CMK (cell line): Measurements from ENCODE around the gene EXOSC3.
"Not testable (repeated sequence)": the region's sequence is repeated elsewhere in the genome, so short reads cannot be mapped to it uniquely, and the experiment has no call there.

Source experiments
- DNase-seq: peaks from one replicate; pipeline ENCODE4 v3.0.0-alpha.2; 2010; ENCODE audit warnings: low read depth

Gene EXOSC3

GRCh38 chr9:37775216-37775919 is 9.5 kb downstream of the EXOSC3 start:
- no peak for DNase-seq

- DNase-seq, result no peak
Measured at GRCh38 chr9:37769995-37770394, 14.9 kb downstream of the EXOSC3 start.

- no peak for DNase-seq
Measured at GRCh38 chr9:37769306-37769705, 15.6 kb downstream of the EXOSC3 start.

DNA sequence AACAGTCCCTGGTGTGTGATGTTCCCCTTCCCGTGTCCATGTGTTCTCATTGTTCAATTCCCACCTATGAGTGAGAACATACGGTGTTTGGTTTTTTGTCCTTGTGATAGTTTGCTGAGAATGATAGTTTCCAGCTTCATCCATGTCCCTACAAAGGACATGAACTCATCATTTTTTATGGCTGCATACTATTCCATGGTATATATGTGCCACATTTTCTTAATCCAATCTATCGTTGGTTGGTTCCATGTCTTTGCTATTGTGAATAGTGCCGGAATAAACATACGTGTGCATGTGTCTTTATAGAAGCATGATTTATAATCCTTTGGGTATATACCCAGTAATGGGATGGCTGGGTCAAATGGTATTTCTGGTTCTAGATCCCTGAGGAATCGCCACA is 19.6 kb downstream of the EXOSC3 start:
- not testable (repeated sequence) for DNase-seq

DNA sequence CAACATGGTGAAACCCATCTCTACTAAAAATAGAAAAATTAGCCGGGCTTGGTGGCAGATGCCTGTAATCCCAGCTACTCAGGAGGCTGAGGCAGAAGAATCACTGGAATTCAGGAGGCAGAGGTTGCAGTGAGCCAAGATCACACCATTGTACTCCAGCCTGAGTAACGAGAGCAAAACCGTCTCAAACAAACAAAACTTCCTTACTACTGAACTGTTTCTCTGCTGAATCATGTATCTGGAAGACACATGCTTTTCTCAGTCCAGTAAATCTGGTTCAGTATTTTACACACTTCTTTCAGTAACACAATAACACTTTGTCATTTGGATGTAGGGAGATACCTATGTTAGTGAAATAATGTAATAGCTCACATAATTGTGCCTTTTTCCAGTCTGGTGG is 23.4 kb downstream of the EXOSC3 start:
- DNase-seq, result no peak

DNA sequence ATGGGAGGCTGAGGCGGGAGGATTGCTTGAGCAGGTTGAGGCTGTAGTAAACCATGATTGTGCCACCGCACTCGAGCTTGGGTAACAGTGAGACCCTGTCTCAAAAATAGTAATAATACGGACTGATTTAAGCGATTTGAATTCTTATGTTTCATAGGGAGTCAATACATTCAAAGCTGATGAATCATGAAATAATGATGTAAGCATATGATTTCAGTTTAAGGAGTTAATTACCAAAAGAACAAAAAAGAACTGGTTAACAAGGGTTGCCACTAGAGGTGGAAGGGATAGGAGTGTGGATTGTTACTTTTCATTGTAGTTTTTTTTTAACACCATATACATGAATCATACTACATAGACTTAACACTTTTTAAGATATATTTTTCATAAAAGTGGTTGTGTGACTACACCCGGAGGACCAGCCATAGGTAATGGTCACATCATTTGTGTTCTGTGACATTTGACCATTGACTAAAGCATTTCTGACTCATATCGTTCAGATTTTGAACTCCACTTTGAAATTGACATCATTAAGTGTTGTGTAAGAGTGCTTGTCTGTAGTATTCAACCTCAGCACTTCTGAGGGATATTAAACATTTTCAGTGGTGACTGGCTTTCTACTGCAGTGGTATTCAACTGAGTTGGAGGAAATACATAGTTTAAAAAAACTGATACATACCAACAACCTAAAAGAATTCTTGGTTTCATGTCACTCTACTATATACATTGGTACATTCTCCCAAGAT is 24.3 kb downstream of the EXOSC3 start:
- no peak for DNase-seq

DNA sequence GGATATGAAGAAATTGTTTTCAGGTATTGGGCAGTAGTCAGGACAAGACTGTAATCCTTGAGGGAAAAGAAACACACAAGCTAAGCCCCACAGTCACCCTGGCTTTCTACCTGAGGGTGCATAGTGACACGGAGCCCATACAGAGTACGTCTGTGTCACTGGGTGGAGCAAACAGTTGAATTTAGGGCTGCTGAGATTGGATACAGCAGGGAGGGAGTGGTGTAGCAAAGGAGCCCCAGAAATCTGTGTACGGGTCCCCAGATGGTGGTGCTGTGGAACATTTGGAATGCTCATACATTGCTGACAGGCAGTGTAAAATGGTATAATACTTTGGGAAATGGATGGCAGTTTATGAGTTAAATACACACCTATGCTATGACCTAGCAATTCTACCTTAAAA is 26.1 kb downstream of the EXOSC3 start:
- DNase-seq, result no peak

- peak; percentile 65 for DNase-seq
Measured at GRCh38 chr9:37753489-37754190, 31.2 kb downstream of the EXOSC3 start, which contains the start of gene TRMT10B. Gene TRMT10B, plus strand, starts transcription at chr9:37753805. Its CDS starts 8,127 bp downstream, at chr9:37761932.

- DNase-seq, result no peak
Measured at GRCh38 chr9:37752642-37753488, 32.0 kb downstream of the EXOSC3 start.

DNA sequence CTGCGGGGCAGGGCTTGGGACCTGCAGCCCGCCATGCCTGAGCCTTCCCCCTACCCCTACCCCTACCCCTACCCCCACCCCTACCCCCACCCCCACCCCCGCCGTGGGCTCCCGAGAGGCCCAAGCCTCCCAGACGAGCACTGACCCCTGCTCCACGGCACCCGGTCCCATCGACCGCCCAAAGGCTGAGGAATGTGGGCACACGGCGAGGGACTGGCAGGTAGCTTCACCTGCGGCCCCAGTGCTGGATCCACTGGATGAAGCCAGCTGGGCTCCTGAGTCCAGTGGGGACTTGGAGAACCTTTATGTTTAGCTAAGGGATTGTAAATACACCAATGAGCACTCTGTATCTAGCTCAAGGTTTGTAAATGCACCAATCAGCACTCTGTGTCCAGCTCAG is 32.8 kb downstream of the EXOSC3 start:
- not testable (repeated sequence) for DNase-seq

GRCh38 chr9:37751704-37752103 is 33.2 kb downstream of the EXOSC3 start:
- not testable (repeated sequence) for DNase-seq

DNA sequence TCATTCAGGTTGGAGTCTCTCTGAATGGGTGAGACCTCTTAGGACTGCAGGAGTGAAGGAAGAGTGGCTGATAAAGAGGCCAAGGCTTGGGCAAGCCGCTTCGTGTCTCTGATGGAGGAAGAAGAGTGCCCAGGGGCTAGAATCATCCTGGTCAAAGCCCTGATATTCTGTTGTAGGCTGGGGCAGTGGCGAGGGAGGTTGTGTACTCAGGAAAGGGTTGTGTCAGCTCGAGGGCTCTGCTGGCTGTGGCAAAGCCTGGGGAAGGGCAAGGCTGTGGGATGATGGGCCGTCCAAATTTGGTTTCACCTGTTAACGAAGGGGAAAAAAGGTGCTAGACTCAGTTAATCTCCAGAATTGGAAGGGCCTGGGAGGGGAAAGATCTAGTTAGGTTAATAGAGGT is 33.7 kb downstream of the EXOSC3 start:
- no peak for DNase-seq

- no peak for DNase-seq
Measured at GRCh38 chr9:37749129-37749528, 35.7 kb downstream of the EXOSC3 start.

- DNase-seq, result peak; percentile 29
Measured at GRCh38 chr9:37747271-37747753, 37.6 kb downstream of the EXOSC3 start.

GRCh38 chr9:37746448-37747270 is 38.2 kb downstream of the EXOSC3 start:
- DNase-seq, result no peak

GRCh38 chr9:37745970-37746369 is 38.9 kb downstream of the EXOSC3 start:
- DNase-seq, result no peak

- no peak for DNase-seq
Measured at GRCh38 chr9:37740631-37741328, 44.1 kb downstream of the EXOSC3 start.

- DNase-seq, result no peak
Measured at GRCh38 chr9:37740128-37740527, 44.7 kb downstream of the EXOSC3 start.

DNA sequence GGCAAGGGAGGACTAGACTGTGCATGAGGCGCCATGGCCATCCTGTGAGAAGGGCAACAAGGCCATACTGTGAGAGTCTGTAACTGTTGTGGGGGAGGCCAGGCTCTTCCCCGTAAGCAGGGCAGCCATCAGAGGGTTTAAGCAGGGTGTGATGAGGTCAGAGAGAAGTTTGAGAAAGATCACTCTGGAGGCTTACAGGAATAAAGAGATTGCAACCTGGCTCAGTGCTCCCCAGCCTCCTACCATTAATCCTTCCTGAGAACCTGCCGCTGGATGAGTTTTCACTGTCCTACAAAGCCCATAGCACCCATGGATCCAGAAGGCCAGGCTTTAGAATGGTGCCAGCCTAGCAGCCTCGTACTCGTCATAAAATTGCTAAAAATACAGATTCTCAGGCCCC is 45.6 kb downstream of the EXOSC3 start:
- DNase-seq, result no peak

DNA sequence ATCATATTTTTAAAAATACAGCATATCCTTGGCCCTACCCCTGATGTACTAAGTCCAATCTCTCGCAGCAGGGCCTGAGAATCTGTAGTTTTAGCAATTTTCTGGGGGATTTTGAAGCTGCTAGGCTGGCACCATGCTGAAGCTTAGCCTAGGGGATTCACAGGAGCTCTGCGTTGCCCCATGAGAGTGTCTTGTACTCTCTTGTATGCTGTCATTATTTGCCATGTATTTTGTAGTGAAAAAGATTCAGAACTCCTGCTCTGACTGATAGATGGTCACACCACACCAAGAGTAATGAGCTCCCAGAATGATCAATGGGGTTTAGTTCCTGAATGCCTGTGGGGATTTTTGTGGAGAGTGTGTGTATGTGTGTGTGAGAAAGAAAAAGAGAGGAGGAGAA is 51.9 kb downstream of the EXOSC3 start:
- no peak for DNase-seq
